Gastrocnemius medialis (tissue), 4 donors: Measurements from ENCODE around the gene SIDT2. TPM values are rescaled to one million over a fixed set of nuclear protein-coding genes. Genes with fewer than 3 reads are reported as not detected.

Experiments used
- ATAC-seq, 2 donors: fragments of 150-250 bp; one replicate each; pipeline ENCODE4 v1.9.1; 2016
- DNase-seq, 2 donors: peaks; one replicate each; pipeline ENCODE4 v3.0.0-alpha.2; 2019
- H3K27ac ChIP-seq, 4 donors: fragments of 200-600 bp; sonication (generic); 1 replicate in 1 of 4; 2 replicates in 3 of 4; pipeline ENCODE4 v1.5.1; 2016 to 2018; ENCODE audit warnings: mild to moderate bottlenecking in 2 of 4, moderate library complexity in 1 of 4
- H3K27me3 ChIP-seq, 3 donors: fragments of 200-600 bp; sonication (generic) in 2 of 3; 1 replicate in 1 of 3; 2 replicates in 2 of 3; pipeline versions ENCODE4 v1.5.1 to v1.6.0; 2016 to 2019; ENCODE audit warnings: mild to moderate bottlenecking in 1 of 3, moderate library complexity in 1 of 3
- H3K36me3 ChIP-seq, 2 donors: fragments of 200-600 bp; sonication (generic) in 1 of 2; one replicate each; pipeline ENCODE4 v1.5.1; 2017 to 2018
- H3K4me1 ChIP-seq, 2 donors: fragments of 200-600 bp; sonication (generic) in 1 of 2; one replicate each; pipeline ENCODE4 v1.5.1; 2016 to 2017; ENCODE audit warnings: mild to moderate bottlenecking in 2 of 2
- H3K4me3 ChIP-seq, 4 donors: fragments of 200-600 bp; sonication (generic) in 3 of 4; 1 replicate in 1 of 4; 2 replicates in 3 of 4; pipeline ENCODE4 v1.5.1; 2016 to 2019; ENCODE audit warnings: mild to moderate bottlenecking in 2 of 4
- H3K9me3 ChIP-seq, 3 donors: fragments of 200-600 bp; sonication (generic) in 2 of 3; 1 replicate in 1 of 3; 2 replicates in 2 of 3; pipeline ENCODE4 v1.5.1; 2016 to 2019
- CTCF ChIP-seq, 5 experiments: fragments of 450-650 bp in 3 of 5; fragments of 200-600 bp in 2 of 5; sonication (generic) in 2 of 5; IDR thresholded peaks in 4 of 5; conservative IDR thresholded peaks in 1 of 5; 1 replicate in 4 of 5; 2 replicates in 1 of 5; pipeline ENCODE4 v1.5.1; 2016 to 2019; ENCODE audit warnings: antibody characterized with exemption in 5 of 5, mild to moderate bottlenecking in 3 of 5, moderate library complexity in 3 of 5
- POLR2A ChIP-seq, 2 donors: fragments of 450-650 bp; IDR thresholded peaks; one replicate each; pipeline ENCODE4 v1.6.1; 2017; ENCODE audit warnings: antibody characterized with exemption in 2 of 2, mild to moderate bottlenecking in 2 of 2, moderate library complexity in 2 of 2
- in situ Hi-C, 4 donors: fragments of 200-750 bp; cut with MboI; loops; one replicate each; pipeline versions ENCODE4 v1.15.0 to v1.8.0; 2017; ENCODE audit warnings: low sequenced_read_pairs in 4 of 4
- intact Hi-C: fragments of 100-400 bp; cut with DNase I; formaldehyde crosslinking; loops from one replicate; pipeline ENCODE4 v1.15.1; 2023; ENCODE audit warnings: low total_unique reads
- total RNA-seq, 4 donors: library from RNA; depleted of rRNA; stranded (reverse); fragments of >200 nt; gene quantifications; one replicate each; pipeline versions ENCODE4 v1.1.0 to v1.2.3, GENCODE V29; 2016

Gene SIDT2
- total RNA-seq, 4 donors from 2014 or later = 14.3 to 33.9 (median 17.7) TPM

- in situ Hi-C loops = no loop called here
- DNase-seq (peak in 1 of 2 donors; percentile 64), ATAC-seq (peak in 1 of 2 donors; percentile 5)
- H3K4me3 ChIP-seq = peak overlapping the region in 2 of 4 donors; percentile 12 to 16
- H3K36me3 ChIP-seq = peaks cover 4 to 55% of the 10 kb centered on the region in 2 donors
- TF ChIP-seq POLR2A (IDR thresholded peaks at IDR 0.05) (no peak), CTCF (IDR thresholded peaks at IDR 0.05 in 4 of 5, conservative IDR thresholded peaks at IDR 0.05 in 1 of 5) (no peak)
- H3K4me1 ChIP-seq = peaks cover 45 to 46% of the 10 kb centered on the region in 2 donors
- H3K9me3 ChIP-seq = no peaks in the 10 kb centered on the region
- peak overlapping the region; percentile 80 to 87 (median 82) for H3K27ac ChIP-seq
- intact Hi-C loops = no loop called here
- no peaks in the 10 kb centered on the region for H3K27me3 ChIP-seq
Measured at GRCh38 chr11:117218133-117218915, 39.8 kb downstream of the SIDT2 start.

- Histone ChIP-seq H3K4me3 (no peak overlapping the region), H3K27ac (peak overlapping the region; percentile 80 to 87 (median 82)), H3K27me3 (no peaks in the 10 kb centered on the region), H3K4me1 (peaks cover 45 to 46% of the 10 kb centered on the region in 2 donors), H3K9me3 (no peaks in the 10 kb centered on the region), H3K36me3 (peaks cover 4 to 56% of the 10 kb centered on the region in 2 donors)
- in situ Hi-C loops (no loop called here), intact Hi-C loops (no loop called here)
- no peak for ATAC-seq
- DNase-seq = no peak
- no peak for TF ChIP-seq CTCF (IDR thresholded peaks at IDR 0.05 in 4 of 5, conservative IDR thresholded peaks at IDR 0.05 in 1 of 5)
- TF ChIP-seq POLR2A (IDR thresholded peaks at IDR 0.05) = no peak
Measured at GRCh38 chr11:117219001-117219400, 40.5 kb downstream of the SIDT2 start.

DNA sequence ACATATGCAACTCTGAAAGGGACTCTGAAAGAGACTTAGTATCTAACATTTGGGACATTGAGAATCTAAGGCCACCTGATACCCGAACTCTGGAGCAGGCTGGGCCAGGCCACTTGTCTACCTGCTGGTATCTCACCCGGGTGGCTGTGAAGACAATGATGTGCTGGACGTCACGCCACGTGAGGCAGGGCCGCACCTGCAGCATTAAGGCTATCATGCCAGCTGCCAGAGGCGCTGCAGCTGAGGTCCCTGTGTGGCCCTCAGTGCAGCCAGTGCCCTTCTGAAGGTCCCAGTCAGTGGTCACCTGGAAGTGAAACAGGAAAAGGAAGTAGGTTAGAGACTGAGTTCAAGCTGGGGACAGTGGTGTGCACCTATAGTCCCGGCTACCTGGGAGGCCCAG lies 40.9 kb downstream of the SIDT2 start:
- in situ Hi-C loops = no loop called here
- no peaks in the 10 kb centered on the region for H3K9me3 ChIP-seq
- H3K4me3 ChIP-seq = no peak overlapping the region
- no peak for TF ChIP-seq POLR2A (IDR thresholded peaks at IDR 0.05)
- TF ChIP-seq CTCF (IDR thresholded peaks at IDR 0.05 in 4 of 5, conservative IDR thresholded peaks at IDR 0.05 in 1 of 5) = no peak
- intact Hi-C loops = no loop called here
- ATAC-seq (no peak), DNase-seq (no peak)
- H3K27ac ChIP-seq = peak overlapping the region; percentile 80 to 87 (median 82)
- H3K36me3 ChIP-seq = peaks cover 4 to 56% of the 10 kb centered on the region in 2 donors
- peaks cover 45 to 46% of the 10 kb centered on the region in 2 donors for H3K4me1 ChIP-seq
- H3K27me3 ChIP-seq = no peaks in the 10 kb centered on the region

DNA sequence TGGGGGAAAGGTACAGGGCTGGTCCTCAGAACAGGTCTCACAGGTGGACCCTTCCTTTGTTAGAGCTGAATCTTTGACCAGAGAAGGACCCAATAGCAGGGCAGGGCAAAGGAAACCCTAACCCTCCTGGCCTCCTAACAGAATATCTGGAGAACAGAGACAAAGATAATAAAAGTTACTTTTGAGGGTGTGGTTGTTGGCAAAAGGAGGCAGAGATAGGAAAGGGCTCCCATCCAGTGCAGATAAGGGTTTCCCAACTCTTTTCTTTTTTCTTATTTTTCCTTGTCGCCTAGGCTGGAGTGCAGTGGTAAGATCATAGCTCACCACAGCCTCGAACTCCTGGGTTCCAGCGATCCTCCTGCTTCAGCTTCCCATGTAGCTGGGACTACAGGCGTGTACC lies 41.5 kb downstream of the SIDT2 start:
- intact Hi-C loops = no loop called here
- ATAC-seq (no peak), DNase-seq (no peak)
- H3K4me1 ChIP-seq = peaks cover 45 to 46% of the 10 kb centered on the region in 2 donors
- no peaks in the 10 kb centered on the region for H3K9me3 ChIP-seq
- no peaks in the 10 kb centered on the region for H3K27me3 ChIP-seq
- H3K36me3 ChIP-seq = peaks cover 4 to 53% of the 10 kb centered on the region in 2 donors
- in situ Hi-C loops = loop anchor here (10.0 kb wide), 4 partner anchors 105 to 435 kb away; partner anchors contain the start of gene ZPR1 (in 1 of the 4)
- TF ChIP-seq POLR2A (IDR thresholded peaks at IDR 0.05) (no peak), CTCF (IDR thresholded peaks at IDR 0.05 in 4 of 5, conservative IDR thresholded peaks at IDR 0.05 in 1 of 5) (no peak)
- H3K27ac ChIP-seq = peak overlapping the region; percentile 80 to 87 (median 82)
- no peak overlapping the region for H3K4me3 ChIP-seq
